T-helper 22 cell (primary cell): ENCODE results near the gene DGKI.

Source experiments
- DNase-seq: peaks from one replicate; pipeline ENCODE4 v3.0.0-alpha.2; 2020; ENCODE audit warnings: low read depth

DGKI gene

DNA sequence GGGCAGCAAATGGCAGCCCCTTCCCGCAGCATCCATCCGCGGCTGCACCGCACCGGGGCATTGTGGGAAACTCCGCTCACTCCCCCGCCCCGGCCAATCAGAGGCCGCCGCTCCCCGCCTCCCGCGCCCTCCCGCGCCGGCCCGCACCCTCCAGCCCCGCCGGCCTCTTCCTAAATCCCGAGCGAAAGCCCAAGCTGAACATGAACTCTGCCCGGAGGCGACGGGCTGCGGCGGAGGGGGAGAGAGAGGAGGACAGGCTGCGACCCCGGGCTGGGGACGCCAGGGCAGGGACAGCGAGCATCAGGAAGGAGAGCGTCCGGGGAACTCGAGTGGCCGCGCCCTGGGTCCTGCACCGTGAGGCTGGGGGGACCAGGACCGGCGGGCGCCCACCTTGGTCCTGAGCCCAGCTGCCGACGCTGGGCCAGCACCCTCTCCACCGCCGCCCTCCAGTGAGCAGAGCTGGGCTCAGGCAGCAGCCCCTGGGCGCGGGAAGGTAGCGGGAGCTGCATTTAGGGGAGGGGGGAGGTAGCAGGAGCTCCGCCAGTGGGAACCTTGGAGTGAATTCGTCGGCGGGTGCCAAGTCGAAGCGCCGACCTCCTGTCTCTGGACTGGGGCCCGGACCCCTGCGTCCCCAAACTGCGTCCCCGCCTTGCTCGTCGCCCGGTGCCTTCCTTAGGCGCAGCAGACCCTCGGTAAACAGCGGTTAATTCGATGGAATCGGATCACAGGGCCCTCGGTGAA is at the start of gene DGKI:
DGKI (minus strand) TSS at position 148 of the 741 bp plus-strand sequence.
- no peak for DNase-seq

GRCh38 chr7:137895301-137896221 is 48.8 kb upstream of the DGKI start:
- DNase-seq = no peak

GRCh38 chr7:137893143-137893742 is 46.5 kb upstream of the DGKI start:
- no peak for DNase-seq

GRCh38 chr7:137891016-137891655 is 44.4 kb upstream of the DGKI start:
- no peak for DNase-seq

DNA sequence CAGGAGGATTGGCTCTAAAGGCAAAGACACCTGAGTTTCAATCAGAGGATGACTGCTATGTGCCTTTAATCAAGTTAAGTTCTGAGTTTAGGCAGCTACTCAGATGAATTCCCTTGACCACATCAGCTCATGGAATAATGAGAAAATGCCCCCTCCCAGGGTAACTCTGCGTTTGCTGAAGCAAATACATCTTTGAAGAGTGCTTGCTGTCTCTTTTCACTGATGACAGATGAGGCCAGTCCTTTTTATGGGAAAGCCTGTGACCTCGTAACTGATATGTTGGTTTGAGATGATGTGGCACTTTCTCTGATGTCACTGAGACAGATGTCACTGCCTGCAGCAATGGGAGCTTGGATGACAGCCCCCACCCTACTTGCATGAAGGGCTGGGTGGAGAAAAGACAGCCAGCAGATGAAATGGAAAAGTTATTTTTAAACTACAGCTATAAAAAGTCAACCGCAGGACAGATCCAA is 43.7 kb upstream of the DGKI start:
- DNase-seq = no peak

- no peak for DNase-seq
Observed at GRCh38 chr7:137888241-137888640, 41.5 kb upstream of the DGKI start.

- no peak for DNase-seq
Observed at GRCh38 chr7:137886746-137887145, 40.0 kb upstream of the DGKI start.

GRCh38 chr7:137886281-137886680 is 39.5 kb upstream of the DGKI start:
- no peak for DNase-seq

DNA sequence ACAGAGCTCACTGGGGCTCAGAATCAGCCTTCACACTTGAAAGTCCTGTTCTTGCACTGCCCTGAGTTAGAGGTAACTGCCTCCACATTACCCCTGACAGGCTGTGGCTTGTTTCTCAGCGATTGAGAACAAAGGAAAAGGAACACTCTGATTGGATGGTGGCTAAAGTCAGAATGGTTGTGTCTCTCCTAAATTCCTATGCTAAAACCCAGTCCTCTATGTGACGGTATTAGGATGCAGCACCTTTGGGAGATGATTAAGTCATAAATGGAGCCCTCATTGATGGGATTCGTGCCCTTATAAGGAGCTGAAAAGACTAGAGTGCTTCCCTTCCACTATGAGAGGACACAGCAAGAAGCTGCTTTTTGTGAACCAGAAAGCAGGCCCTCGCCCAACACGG is 38.9 kb upstream of the DGKI start:
- no peak for DNase-seq

DNA sequence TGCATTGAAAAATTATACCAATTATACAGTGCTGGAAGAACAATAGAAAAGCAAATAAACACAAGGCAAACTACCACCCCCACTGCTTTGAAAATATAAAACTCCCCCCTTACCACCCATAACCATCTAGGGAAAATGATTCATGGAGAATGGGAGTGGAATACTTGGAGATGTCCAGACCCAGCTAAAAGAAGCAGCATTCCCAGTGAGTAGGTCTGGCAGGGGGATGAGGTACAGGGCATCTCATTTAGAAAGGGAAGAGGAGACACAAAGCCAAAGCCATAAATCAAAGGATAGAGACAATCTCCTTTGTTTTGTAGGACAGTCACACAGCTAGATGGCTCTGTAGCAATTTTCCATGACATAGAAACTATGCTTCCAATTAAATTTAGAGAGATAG is 36.0 kb upstream of the DGKI start:
- no peak for DNase-seq

- DNase-seq = no peak
Observed at GRCh38 chr7:137882261-137882668, 35.5 kb upstream of the DGKI start.

- no peak for DNase-seq
Observed at GRCh38 chr7:137881607-137882260, 35.0 kb upstream of the DGKI start.

DNA sequence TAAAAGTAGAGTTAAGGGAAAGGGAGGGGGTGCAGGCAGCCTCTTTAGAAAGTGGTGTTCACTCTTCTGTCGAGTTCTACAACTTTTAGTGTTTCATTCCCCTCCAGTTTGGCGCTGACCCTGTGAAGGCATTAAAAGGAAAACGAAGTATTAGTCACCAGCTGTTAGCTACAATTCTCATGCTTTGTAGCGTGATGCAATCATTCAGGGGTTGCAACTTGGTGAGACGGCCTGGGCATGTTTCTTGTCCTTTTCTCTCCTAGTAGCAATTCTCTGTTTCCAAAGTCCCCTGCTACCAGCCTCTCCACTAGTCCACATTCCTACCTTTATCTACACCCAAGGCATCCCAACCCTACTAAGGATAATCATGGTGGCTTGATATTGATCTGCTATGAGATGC is 33.7 kb upstream of the DGKI start:
- DNase-seq = no peak

- no peak for DNase-seq
Observed at GRCh38 chr7:137879357-137880158, 32.8 kb upstream of the DGKI start.

DNA sequence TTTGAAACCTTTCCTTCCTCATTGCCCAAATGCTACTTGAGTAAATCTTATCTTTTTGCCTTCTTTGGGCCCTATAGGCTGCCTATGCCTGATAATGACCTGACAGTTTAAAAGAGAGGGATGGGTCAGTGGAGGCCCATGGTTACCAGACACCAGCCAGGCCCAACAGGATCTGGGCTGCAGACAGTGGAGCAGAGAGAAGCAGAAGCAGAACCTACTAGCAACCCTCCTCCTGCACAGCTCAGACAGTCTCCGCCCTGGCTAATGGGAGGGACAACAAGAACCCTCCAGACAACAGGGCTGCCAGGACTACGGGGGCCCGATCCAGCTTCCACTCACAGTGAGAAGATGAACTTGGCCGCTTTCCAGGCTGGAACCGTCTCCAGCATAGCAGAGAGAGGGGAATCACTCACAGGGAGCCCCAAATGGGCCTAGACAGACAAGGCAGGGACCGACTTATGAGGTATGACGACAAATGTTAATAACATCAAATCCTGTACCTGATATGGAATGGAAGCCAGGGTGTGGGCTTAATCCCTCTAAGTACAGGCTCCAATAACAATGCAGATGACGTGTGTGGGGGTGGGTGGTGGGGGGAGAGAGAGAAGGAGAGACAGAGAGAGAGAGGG is 31.7 kb upstream of the DGKI start:
- DNase-seq = no peak

GRCh38 chr7:137877027-137877675 is 30.4 kb upstream of the DGKI start:
- DNase-seq = no peak

DNA sequence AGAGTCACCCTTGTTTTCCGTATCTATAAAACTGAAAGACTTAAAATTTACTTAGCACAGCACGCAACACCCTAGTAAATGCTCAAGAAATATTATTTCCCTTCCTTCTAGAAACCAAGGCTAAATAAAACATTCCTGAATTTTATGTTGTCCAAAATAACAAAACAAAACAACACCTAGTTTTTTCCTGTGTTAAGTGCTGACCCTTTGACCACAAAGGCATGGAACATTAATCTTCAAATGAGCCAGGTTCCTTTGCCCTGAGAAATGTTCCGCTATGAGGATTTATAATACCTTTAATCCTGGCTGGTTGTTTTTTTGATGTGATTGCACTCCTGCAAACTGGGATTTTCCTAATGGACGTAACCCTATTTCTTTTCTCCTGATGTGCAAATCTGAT is 29.0 kb upstream of the DGKI start:
- DNase-seq = no peak

GRCh38 chr7:137873979-137874777 is 27.4 kb upstream of the DGKI start:
- no peak for DNase-seq

- DNase-seq = no peak
Observed at GRCh38 chr7:137873524-137873923, 26.8 kb upstream of the DGKI start.
